ENCODE measurements around the gene CDC27.

Gene CDC27

DNA sequence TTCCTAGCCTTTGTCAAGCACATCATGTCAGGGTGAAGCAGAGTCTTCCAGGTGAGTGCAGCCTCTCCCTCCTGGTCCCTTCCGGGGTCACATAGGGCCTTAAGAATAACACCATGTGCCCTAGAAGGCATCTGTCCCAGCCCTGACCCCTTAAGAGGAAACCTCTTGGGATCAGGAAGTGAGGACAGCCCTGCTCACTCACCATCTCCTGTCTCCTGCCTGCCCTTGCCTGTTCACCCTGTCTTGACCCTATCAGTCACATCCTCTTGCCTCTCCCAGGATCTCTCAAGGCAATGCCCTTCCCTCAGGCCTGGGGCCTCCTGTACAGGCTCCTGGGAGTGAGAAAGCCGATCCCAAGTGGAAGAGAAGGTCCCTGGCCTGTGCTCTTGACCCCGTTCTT, 33.9 kb upstream of the CDC27 start:
- H3K36me3 ChIP-seq: no peaks in the 10 kb centered on the region
- TF ChIP-seq, protein P1, sequence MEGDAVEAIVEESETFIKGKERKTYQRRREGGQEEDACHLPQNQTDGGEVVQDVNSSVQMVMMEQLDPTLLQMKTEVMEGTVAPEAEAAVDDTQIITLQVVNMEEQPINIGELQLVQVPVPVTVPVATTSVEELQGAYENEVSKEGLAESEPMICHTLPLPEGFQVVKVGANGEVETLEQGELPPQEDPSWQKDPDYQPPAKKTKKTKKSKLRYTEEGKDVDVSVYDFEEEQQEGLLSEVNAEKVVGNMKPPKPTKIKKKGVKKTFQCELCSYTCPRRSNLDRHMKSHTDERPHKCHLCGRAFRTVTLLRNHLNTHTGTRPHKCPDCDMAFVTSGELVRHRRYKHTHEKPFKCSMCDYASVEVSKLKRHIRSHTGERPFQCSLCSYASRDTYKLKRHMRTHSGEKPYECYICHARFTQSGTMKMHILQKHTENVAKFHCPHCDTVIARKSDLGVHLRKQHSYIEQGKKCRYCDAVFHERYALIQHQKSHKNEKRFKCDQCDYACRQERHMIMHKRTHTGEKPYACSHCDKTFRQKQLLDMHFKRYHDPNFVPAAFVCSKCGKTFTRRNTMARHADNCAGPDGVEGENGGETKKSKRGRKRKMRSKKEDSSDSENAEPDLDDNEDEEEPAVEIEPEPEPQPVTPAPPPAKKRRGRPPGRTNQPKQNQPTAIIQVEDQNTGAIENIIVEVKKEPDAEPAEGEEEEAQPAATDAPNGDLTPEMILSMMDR (IDR thresholded peaks at IDR 0.05): no peak
- H3K27ac ChIP-seq: no peak overlapping the region
- no peaks in the 10 kb centered on the region for H3K4me1 ChIP-seq (ENCODE audit: control insufficient read depth in 1 of 2, insufficient read depth in 1 of 2, low read depth in 1 of 2, low read length in 1 of 2)
- no peaks in the 10 kb centered on the region for H3K9me3 ChIP-seq
- peaks cover 44% of the 10 kb centered on the region for H3K27me3 ChIP-seq
- no peak overlapping the region for H3K4me3 ChIP-seq (ENCODE audit: low read depth in 1 of 2, low read length in 1 of 2)

DNA sequence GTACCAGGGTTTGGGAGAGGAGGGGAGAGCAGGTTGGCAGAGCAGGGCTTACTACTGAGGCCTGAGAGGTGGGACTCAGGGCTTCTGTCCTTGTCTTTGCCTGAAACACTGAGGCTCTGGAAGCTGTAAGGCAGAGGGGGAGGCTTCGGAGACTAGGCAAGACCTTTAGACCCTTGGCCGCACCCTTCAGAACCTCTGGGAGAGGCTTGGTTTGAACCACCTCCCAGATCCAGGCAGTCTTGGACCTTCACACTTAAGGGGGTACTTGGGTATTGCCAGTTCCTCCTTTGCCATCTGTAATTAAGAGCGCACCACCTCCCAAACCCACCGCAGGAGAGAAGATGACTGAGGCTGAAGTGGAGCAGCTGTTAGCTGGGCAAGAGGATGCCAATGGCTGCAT, 33.0 kb upstream of the CDC27 start:
- H3K4me3 ChIP-seq (ENCODE audit: low read depth in 1 of 2, low read length in 1 of 2): no peak overlapping the region
- TF ChIP-seq, protein P1 (IDR thresholded peaks at IDR 0.05): no peak
- no peaks in the 10 kb centered on the region for H3K9me3 ChIP-seq
- peaks cover 45% of the 10 kb centered on the region for H3K27me3 ChIP-seq
- no peaks in the 10 kb centered on the region for H3K36me3 ChIP-seq
- H3K27ac ChIP-seq: no peak overlapping the region
- no peaks in the 10 kb centered on the region for H3K4me1 ChIP-seq (ENCODE audit: control insufficient read depth in 1 of 2, insufficient read depth in 1 of 2, low read depth in 1 of 2, low read length in 1 of 2)

DNA sequence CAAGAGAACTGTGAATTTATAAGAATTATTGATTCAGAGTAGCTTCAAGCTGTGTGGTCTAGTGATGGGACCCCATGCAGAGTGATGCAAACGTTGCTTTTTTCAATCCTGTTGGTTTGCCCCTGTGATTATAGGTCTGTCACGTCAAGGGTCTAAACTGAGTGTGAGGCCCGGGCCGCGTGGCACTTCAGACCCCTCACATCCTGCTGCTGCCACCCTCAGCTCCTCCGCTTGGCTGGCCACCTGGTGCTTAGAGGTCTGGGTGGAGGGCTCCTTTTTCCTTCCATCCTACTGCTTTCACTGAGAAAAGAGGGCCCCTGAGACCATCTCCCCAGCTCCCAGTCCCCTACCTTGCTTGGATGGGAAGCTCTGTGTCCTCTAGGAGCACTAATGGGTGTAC, 32.1 kb upstream of the CDC27 start:
- Histone ChIP-seq H3K4me3 (ENCODE audit: low read depth in 1 of 2, low read length in 1 of 2) (no peak overlapping the region), H3K4me1 (ENCODE audit: control insufficient read depth in 1 of 2, insufficient read depth in 1 of 2, low read depth in 1 of 2, low read length in 1 of 2) (no peaks in the 10 kb centered on the region), H3K36me3 (no peaks in the 10 kb centered on the region), H3K9me3 (no peaks in the 10 kb centered on the region), H3K27me3 (peaks cover 49% of the 10 kb centered on the region), H3K27ac (no peak overlapping the region)
- TF ChIP-seq, protein P1 (IDR thresholded peaks at IDR 0.05): no peak

DNA sequence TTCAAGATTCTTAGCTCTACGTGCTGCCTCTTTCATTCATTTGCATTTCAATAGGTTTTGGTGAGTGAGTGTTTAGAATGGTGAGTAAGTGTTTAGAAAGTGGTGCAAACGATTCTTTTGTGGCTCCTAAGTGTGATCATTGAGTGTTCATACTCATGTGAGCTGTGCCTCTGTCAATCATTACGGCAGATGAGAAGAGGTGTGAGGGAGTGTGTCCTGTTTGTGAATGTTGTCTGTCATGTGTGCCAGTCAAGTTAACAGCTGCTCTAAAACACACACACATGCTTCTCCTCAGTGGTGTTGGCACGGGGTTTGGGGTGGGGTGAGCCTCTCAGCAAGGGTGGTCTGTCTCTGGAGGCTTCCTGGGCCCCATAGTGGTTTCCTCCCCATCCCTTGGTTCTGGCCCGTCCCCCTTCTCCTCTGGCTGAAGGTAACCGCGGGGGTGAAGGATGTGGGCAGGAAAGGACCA, 31.5 kb upstream of the CDC27 start:
- TF ChIP-seq, protein P1 (IDR thresholded peaks at IDR 0.05): no peak
- no peaks in the 10 kb centered on the region for H3K4me1 ChIP-seq (ENCODE audit: control insufficient read depth in 1 of 2, insufficient read depth in 1 of 2, low read depth in 1 of 2, low read length in 1 of 2)
- no peak overlapping the region for H3K4me3 ChIP-seq (ENCODE audit: low read depth in 1 of 2, low read length in 1 of 2)
- peaks cover 49% of the 10 kb centered on the region for H3K27me3 ChIP-seq
- no peak overlapping the region for H3K27ac ChIP-seq
- H3K36me3 ChIP-seq: no peaks in the 10 kb centered on the region
- H3K9me3 ChIP-seq: no peaks in the 10 kb centered on the region

GRCh38 chr17:47219621-47220475, 30.8 kb upstream of the CDC27 start:
- Histone ChIP-seq H3K36me3 (no peaks in the 10 kb centered on the region), H3K9me3 (no peaks in the 10 kb centered on the region), H3K27me3 (peaks cover 49% of the 10 kb centered on the region), H3K4me3 (ENCODE audit: low read depth in 1 of 2, low read length in 1 of 2) (no peak overlapping the region), H3K27ac (no peak overlapping the region), H3K4me1 (ENCODE audit: control insufficient read depth in 1 of 2, insufficient read depth in 1 of 2, low read depth in 1 of 2, low read length in 1 of 2) (no peaks in the 10 kb centered on the region)
- TF ChIP-seq, protein P1 (IDR thresholded peaks at IDR 0.05): no peak

Data from neutrophil (primary cell).